Fibroblast of pulmonary artery (primary cell): ENCODE results near the gene RPF1.

Experiments used
- DNase-seq: peaks from one replicate; pipeline ENCODE4 v3.0.0-alpha.2; 2010; ENCODE audit warnings: low read depth
- H3K4me3 ChIP-seq: replicated peaks from 2 replicates; pipeline ENCODE4 v1.5.1; 2011; ENCODE audit warnings: low read depth, mild to moderate bottlenecking, control low read depth, low read length, moderate library complexity
- TF ChIP-seq, protein P1 (sequence below): IDR thresholded peaks from 2 replicates; pipeline ENCODE4 v1.5.1; 2011; ENCODE audit warnings: mild to moderate bottlenecking, control low read depth, low read length, inconsistent platforms; ENCODE audit errors: missing control alignments

RPF1 gene

DNA sequence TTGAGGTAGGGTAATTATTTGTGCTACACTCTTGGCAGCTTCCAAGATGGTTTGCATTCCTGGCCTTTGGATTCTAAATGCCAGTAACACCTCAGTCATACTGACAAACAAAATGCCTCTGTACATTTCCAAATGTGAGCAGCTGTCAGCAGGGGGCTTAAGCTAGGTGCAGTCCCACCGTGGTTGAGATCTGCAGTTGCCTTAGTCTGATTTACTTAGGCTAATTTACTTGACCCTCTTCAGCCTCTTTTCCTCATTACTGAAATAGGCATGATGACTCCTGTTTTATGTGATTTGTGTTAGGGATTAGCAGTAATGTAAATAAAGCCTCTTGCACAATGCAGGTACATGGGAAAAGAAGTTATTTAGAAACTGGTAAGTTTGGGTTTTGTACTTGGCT lies 13.7 kb downstream of the RPF1 start:
- TF ChIP-seq, protein P1, sequence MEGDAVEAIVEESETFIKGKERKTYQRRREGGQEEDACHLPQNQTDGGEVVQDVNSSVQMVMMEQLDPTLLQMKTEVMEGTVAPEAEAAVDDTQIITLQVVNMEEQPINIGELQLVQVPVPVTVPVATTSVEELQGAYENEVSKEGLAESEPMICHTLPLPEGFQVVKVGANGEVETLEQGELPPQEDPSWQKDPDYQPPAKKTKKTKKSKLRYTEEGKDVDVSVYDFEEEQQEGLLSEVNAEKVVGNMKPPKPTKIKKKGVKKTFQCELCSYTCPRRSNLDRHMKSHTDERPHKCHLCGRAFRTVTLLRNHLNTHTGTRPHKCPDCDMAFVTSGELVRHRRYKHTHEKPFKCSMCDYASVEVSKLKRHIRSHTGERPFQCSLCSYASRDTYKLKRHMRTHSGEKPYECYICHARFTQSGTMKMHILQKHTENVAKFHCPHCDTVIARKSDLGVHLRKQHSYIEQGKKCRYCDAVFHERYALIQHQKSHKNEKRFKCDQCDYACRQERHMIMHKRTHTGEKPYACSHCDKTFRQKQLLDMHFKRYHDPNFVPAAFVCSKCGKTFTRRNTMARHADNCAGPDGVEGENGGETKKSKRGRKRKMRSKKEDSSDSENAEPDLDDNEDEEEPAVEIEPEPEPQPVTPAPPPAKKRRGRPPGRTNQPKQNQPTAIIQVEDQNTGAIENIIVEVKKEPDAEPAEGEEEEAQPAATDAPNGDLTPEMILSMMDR = no peak
- H3K4me3 ChIP-seq = no peak overlapping the region
- DNase-seq = no peak

DNA sequence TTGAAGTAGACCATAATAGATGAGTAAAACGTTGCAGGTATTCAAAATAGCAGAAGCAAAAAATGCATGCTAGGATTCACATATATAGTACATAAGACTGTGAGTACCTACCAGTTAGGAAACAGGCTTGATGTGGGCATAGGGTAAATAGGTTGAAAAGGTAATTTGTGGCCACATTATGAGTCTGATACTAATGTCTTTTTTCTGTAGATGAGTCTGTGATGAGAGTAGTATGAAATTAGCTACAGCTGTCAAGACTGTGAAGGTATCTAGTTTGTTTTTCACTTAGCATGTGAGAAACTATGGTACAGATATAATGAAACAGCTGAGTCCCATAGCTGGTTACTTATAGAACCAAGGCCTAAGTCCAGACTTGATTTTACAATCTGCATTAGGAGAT lies 14.7 kb downstream of the RPF1 start:
- TF ChIP-seq, protein P1 = no peak
- no peak for DNase-seq
- no peak overlapping the region for H3K4me3 ChIP-seq

DNA sequence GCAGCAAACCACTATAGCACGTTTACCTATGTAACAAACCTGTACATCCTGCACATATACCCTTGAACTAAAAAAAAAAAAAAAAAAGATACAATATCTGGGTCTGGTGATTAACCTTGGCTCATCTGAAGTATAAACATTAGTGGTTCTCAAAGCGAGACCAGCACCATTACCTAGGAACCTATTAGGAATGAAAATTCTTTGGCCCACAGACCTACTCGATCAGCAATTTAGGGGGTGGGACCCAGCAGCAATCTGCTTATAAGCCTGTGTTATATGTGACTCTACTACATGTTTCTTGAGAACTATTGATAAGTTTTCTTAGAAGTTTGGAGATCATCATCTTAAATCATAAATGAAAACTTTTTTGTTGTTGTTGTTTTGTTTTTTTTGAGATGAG lies 17.4 kb downstream of the RPF1 start:
- H3K4me3 ChIP-seq = no peak overlapping the region
- TF ChIP-seq, protein P1 = no peak

GRCh38 chr1:84497631-84498275 lies 18.7 kb downstream of the RPF1 start:
- DNase-seq = no peak
- TF ChIP-seq, protein P1 = no peak
- H3K4me3 ChIP-seq = no peak overlapping the region

More for the DNA sequence above, 17.4 kb downstream of the RPF1 start:
- DNase-seq = no peak

GRCh38 chr1:84502927-84503326 lies 23.9 kb downstream of the RPF1 start:
- H3K4me3 ChIP-seq = no peak overlapping the region
- TF ChIP-seq, protein P1 = no peak
- no peak for DNase-seq

- DNase-seq = peak; percentile 65
- H3K4me3 ChIP-seq = peak overlapping the region; percentile 67
- TF ChIP-seq, protein P1 = peak; percentile 19
Measured at GRCh38 chr1:84504580-84505492, 25.8 kb downstream of the RPF1 start.
